H9 (cell line): ENCODE results near the gene H2AZ2. TPM values are rescaled to one million over a fixed set of nuclear protein-coding genes. Genes with fewer than 3 reads are reported as not detected.
A peak's percentile ranks its signal among the peaks of the same experiment; 100 is the strongest.

Experiments used
- DNase-seq: peaks from one replicate; pipeline ENCODE4 v3.0.0-alpha.2; 2017
- H2AFZ ChIP-seq: one replicate; pipeline ENCODE4 v1.6.1; 2013; ENCODE audit warnings: mild to moderate bottlenecking, low read length, control low read depth, moderate library complexity
- H2AK5ac ChIP-seq: 2 replicates; pipeline ENCODE4 v1.6.1; 2013; ENCODE audit warnings: low read length, control low read depth, mixed read lengths; ENCODE audit not compliant: insufficient read length
- H2BK120ac ChIP-seq: one replicate; pipeline ENCODE4 v1.6.1; 2013; ENCODE audit warnings: low read depth, mild to moderate bottlenecking, low read length, control low read depth, inconsistent platforms; ENCODE audit not compliant: poor library complexity, severe bottlenecking
- H2BK12ac ChIP-seq: 2 replicates; pipeline ENCODE4 v1.6.1; 2013; ENCODE audit warnings: low read length, control low read depth, mixed read lengths, low read depth; ENCODE audit not compliant: insufficient read length
- H2BK15ac ChIP-seq: 2 replicates; pipeline ENCODE4 v1.6.1; 2013; ENCODE audit warnings: low read depth, low read length, control low read depth
- H2BK20ac ChIP-seq: one replicate; pipeline ENCODE4 v1.6.1; 2013; ENCODE audit warnings: low read depth, mild to moderate bottlenecking, low read length, control low read depth, inconsistent platforms; ENCODE audit not compliant: poor library complexity, severe bottlenecking
- H2BK5ac ChIP-seq: 2 replicates; pipeline ENCODE4 v1.6.1; 2013; ENCODE audit warnings: low read length, control low read depth, mixed read lengths; ENCODE audit not compliant: insufficient read length
- H3K14ac ChIP-seq: 2 replicates; pipeline ENCODE4 v1.6.1; 2013; ENCODE audit warnings: low read length, control low read depth; ENCODE audit not compliant: insufficient read depth
- H3K18ac ChIP-seq: 2 replicates; pipeline ENCODE4 v1.6.1; 2013; ENCODE audit warnings: low read depth, mild to moderate bottlenecking, mixed read lengths, low read length, control low read depth; ENCODE audit not compliant: insufficient read length
- H3K23ac ChIP-seq: 2 replicates; pipeline ENCODE4 v1.6.1; 2013; ENCODE audit warnings: low read length, control low read depth, mixed read lengths, low read depth; ENCODE audit not compliant: insufficient read length
- H3K23me2 ChIP-seq: 2 replicates; pipeline ENCODE4 v1.6.1; 2013; ENCODE audit warnings: low read depth, mild to moderate bottlenecking, mixed read lengths, low read length, control low read depth; ENCODE audit not compliant: insufficient read length, poor library complexity, severe bottlenecking
- H3K27ac ChIP-seq: 2 replicates; pipeline ENCODE4 v1.5.1; 2013; ENCODE audit warnings: low read length, control low read depth, mixed read lengths, low read depth; ENCODE audit not compliant: insufficient read length
- H3K27me3 ChIP-seq: 2 replicates; pipeline ENCODE4 v1.6.1; 2013; ENCODE audit warnings: low read length, control low read depth, inconsistent platforms; ENCODE audit not compliant: insufficient read depth
- H3K4ac ChIP-seq: 2 replicates; pipeline ENCODE4 v1.6.1; 2013; ENCODE audit warnings: low read depth, mild to moderate bottlenecking, control low read depth, inconsistent platforms, low read length, moderate library complexity
- H3K4me1 ChIP-seq: 2 replicates; pipeline ENCODE4 v1.6.1; 2013; ENCODE audit warnings: low read length, control low read depth, inconsistent platforms; ENCODE audit not compliant: insufficient read depth
- H3K4me2 ChIP-seq: 2 replicates; pipeline ENCODE4 v1.6.1; 2013; ENCODE audit warnings: low read length, control low read depth, mixed read lengths; ENCODE audit not compliant: insufficient read length, insufficient read depth
- H3K56ac ChIP-seq: 2 replicates; pipeline ENCODE4 v1.6.1; 2013; ENCODE audit warnings: low read depth, mild to moderate bottlenecking, mixed read lengths, low read length, control low read depth; ENCODE audit not compliant: insufficient read length
- H3K79me1 ChIP-seq: 2 replicates; pipeline ENCODE4 v1.6.1; 2013; ENCODE audit warnings: low read depth, mild to moderate bottlenecking, moderate library complexity, low read length, control low read depth, inconsistent platforms; ENCODE audit not compliant: insufficient read depth, poor library complexity, severe bottlenecking
- H3K79me2 ChIP-seq: 2 replicates; pipeline ENCODE4 v1.6.1; 2013; ENCODE audit warnings: low read length, control low read depth, inconsistent platforms; ENCODE audit not compliant: insufficient read depth
- H3K9ac ChIP-seq: 2 replicates; pipeline ENCODE4 v1.6.1; 2013; ENCODE audit warnings: low read length, control low read depth, mixed read lengths; ENCODE audit not compliant: insufficient read length; ENCODE audit errors: extremely low read depth
- H3K9me3 ChIP-seq: one replicate; pipeline ENCODE4 v1.6.1; 2013; ENCODE audit warnings: low read depth, low read length, inconsistent platforms; ENCODE audit not compliant: control insufficient read depth
- H3T11ph ChIP-seq: one replicate; pipeline ENCODE4 v1.6.1; 2013; ENCODE audit warnings: mild to moderate bottlenecking, low read length, control low read depth, inconsistent platforms
- H4K20me1 ChIP-seq: one replicate; pipeline ENCODE4 v1.6.1; 2013; ENCODE audit not compliant: control insufficient read depth, insufficient read length, insufficient read depth
- H4K5ac ChIP-seq: 2 replicates; pipeline ENCODE4 v1.6.1; 2013; ENCODE audit warnings: low read depth, mild to moderate bottlenecking, mixed read lengths, low read length, control low read depth; ENCODE audit not compliant: insufficient read length
- H4K8ac ChIP-seq: replicated peaks from 2 replicates; pipeline ENCODE4 v1.6.1; 2013; ENCODE audit warnings: low read length, control low read depth, mixed read lengths, low read depth; ENCODE audit not compliant: insufficient read length
- H4K91ac ChIP-seq: 2 replicates; pipeline ENCODE4 v1.6.1; 2013; ENCODE audit warnings: low read depth, mild to moderate bottlenecking, moderate library complexity, mixed read lengths, low read length, control low read depth; ENCODE audit not compliant: insufficient read length
- H3K27ac Mint-ChIP-seq, 3 experiments: 2 replicates in 2 of 3; 3 replicates in 1 of 3; pipeline ENCODE4 v1.8.0; 2020 to 2021; ENCODE audit warnings: mixed read lengths in 3 of 3, mild to moderate bottlenecking in 1 of 3, moderate library complexity in 1 of 3
- H3K27me3 Mint-ChIP-seq: 2 replicates; pipeline ENCODE4 v1.8.0; 2021; ENCODE audit warnings: low read depth, mild to moderate bottlenecking, moderate library complexity, mixed read lengths
- H3K36me3 Mint-ChIP-seq, 3 experiments: 2 replicates in 2 of 3; 3 replicates in 1 of 3; pipeline ENCODE4 v1.8.0; 2020 to 2021; ENCODE audit warnings: low read depth in 3 of 3, mixed read lengths in 3 of 3; ENCODE audit not compliant: insufficient read depth in 1 of 3
- H3K4me1 Mint-ChIP-seq, 2 experiments: 2 replicates each; pipeline ENCODE4 v1.8.0; 2020; ENCODE audit warnings: mixed read lengths in 2 of 2
- H3K4me3 Mint-ChIP-seq, 2 experiments: 2 replicates in 1 of 2; 3 replicates in 1 of 2; pipeline ENCODE4 v1.8.0; 2020 to 2021; ENCODE audit warnings: mild to moderate bottlenecking in 2 of 2, mixed read lengths in 2 of 2, moderate library complexity in 1 of 2
- H3K9me3 Mint-ChIP-seq, 2 experiments: 2 replicates in 1 of 2; 3 replicates in 1 of 2; pipeline ENCODE4 v1.8.0; 2020; ENCODE audit warnings: mild to moderate bottlenecking in 2 of 2, mixed read lengths in 2 of 2, moderate library complexity in 1 of 2
- CTCF ChIP-seq: fragments of 200-600 bp; sonication (generic); conservative IDR thresholded peaks from 3 replicates; pipeline ENCODE4 v1.8.0; 2021; ENCODE audit warnings: antibody characterized with exemption, mild to moderate bottlenecking
- WGBS: extraction: QIAGEN DNeasy Blood & Tissue Kit; methylation state at CpG from one replicate; pipeline ENCODE4 v1.1.7; 2013; ENCODE audit warnings: missing lambda C conversion rate, low lambda C conversion rate, mixed read lengths; ENCODE audit not compliant: insufficient read length; ENCODE audit errors: extremely low coverage; 5-methylcytosine and 5-hydroxymethylcytosine counted together
- total RNA-seq: library from RNA; stranded (reverse); gene quantifications from 2 replicates; pipeline ENCODE4 v1.2.1, GENCODE V29; 2021

H2AZ2 gene
- total RNA-seq, 1 experiment from 2014 or later = 208 TPM

DNA sequence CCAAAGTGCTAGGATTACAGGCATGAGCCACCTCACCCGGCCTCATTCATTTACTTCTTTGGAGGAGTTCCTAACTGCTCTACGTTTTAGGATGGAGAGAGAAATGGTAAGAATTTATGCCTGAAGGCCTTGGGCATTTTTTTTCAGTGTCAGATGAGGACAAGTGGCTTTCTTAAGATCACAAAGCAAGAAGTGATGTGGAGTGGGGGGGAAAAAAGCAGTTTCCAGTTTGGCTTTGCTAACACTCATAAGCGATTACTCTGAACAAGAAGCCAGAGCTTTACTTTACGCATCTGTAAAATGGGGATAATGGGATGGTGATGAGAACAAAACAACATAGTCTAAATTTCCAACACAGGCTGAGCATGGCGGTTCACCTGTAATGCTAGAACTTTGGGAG lies 54.0 kb downstream of the H2AZ2 start:
- TF ChIP-seq CTCF = no peak
- peaks cover 2% of the 10 kb centered on the region for H3K79me1 ChIP-seq
- no peak overlapping the region for H2AK5ac ChIP-seq
- no peak overlapping the region for H2AFZ ChIP-seq
- H3K9me3 Mint-ChIP-seq = peaks cover 2 to 3% of the 10 kb centered on the region in 2 experiments; a peak in 2 of 5 replicates
- H3K4me3 Mint-ChIP-seq = peak overlapping the region in 1 of 2 experiments; percentile 46; a peak in 2 of 5 replicates
- H3K56ac ChIP-seq = no peak overlapping the region
- no peak overlapping the region for H3K27ac ChIP-seq
- no peak overlapping the region for H3K23ac ChIP-seq
- no peak overlapping the region for H4K91ac ChIP-seq
- no peak overlapping the region for H4K8ac ChIP-seq
- no peak for DNase-seq
- H3K27me3 ChIP-seq = no peaks in the 10 kb centered on the region
- H2BK120ac ChIP-seq = no peak overlapping the region
- H2BK5ac ChIP-seq = no peak overlapping the region
- H2BK12ac ChIP-seq = no peak overlapping the region
- no peak overlapping the region for H3K14ac ChIP-seq
- WGBS = no CpG with 5 or more reads among the region's 5 CpGs
- no peak overlapping the region for H4K5ac ChIP-seq
- H3K4me1 Mint-ChIP-seq = peaks cover 4 to 11% of the 10 kb centered on the region in 2 experiments
- H2BK20ac ChIP-seq = no peak overlapping the region
- H3K4me2 ChIP-seq = no peak overlapping the region
- no peak overlapping the region for H3K4ac ChIP-seq
- H3K9me3 ChIP-seq = no peaks in the 10 kb centered on the region
- H2BK15ac ChIP-seq = no peak overlapping the region
- no peaks in the 10 kb centered on the region for H3K4me1 ChIP-seq
- peaks cover 5% of the 10 kb centered on the region for H3K23me2 ChIP-seq
- no peak overlapping the region for H3K18ac ChIP-seq
- peaks cover 19% of the 10 kb centered on the region; the same call in 1 of the 2 replicates for H3K79me2 ChIP-seq
- peak overlapping the region in 1 of 3 experiments; percentile 18; a peak in 1 of 7 replicates for H3K27ac Mint-ChIP-seq
- H3K36me3 Mint-ChIP-seq = peaks cover 15 to 20% (median 16%) of the 10 kb centered on the region in 3 experiments
- H3K27me3 Mint-ChIP-seq = 0 out of 2 replicates have a peak, but pooled peaks cover 5% of the 10 kb centered on the region
- H3K9ac ChIP-seq = no peak overlapping the region
- no peaks in the 10 kb centered on the region for H4K20me1 ChIP-seq
- no peak overlapping the region for H3T11ph ChIP-seq
